Measurements from ENCODE around the gene SPACA1. TPM values are rescaled to one million over a fixed set of nuclear protein-coding genes. Genes with fewer than 3 reads are reported as not detected.

SPACA1 gene
- not detected in 5 replicates for total RNA-seq (2022; extraction: Qiagen RNA extraction)

GRCh38 chr6:88047510-88048150 lies at the start of gene SPACA1:
TSS of gene SPACA1 (plus strand) at chr6:88047841. CDS start at chr6:88047906, 65 bp downstream.

Other genes starting within 250 kb of the SPACA1 start
- 1.3 to 1.9 TPM (median 1.7 TPM) in 5 replicates for gene CNR1, start 118.5 kb downstream of the SPACA1 start, total RNA-seq (2022; extraction: Qiagen RNA extraction)

Measured in A549 treated with Hydrocortisone at 1 μM for 4 hours (cell line).